Neural progenitor cell (in vitro differentiated cells): ENCODE measurements around the gene LPIN2. TPM values are rescaled to one million over a fixed set of nuclear protein-coding genes. Genes with fewer than 3 reads are reported as not detected.

Source experiments
- DNase-seq: peaks from one replicate; pipeline ENCODE4 v3.0.0-alpha.2; 2016; ENCODE audit warnings: low spot score
- H2AFZ ChIP-seq: fragments of 200-600 bp; sonication (generic); replicated peaks from 2 replicates; pipeline ENCODE4 v1.6.1; 2016; ENCODE audit warnings: antibody characterized with exemption
- H3F3A ChIP-seq: fragments of 200-600 bp; sonication (generic); 2 replicates; pipeline ENCODE4 v1.6.1; 2016; ENCODE audit warnings: antibody characterized with exemption, low read depth
- H3K27ac ChIP-seq: fragments of 200-600 bp; sonication (generic); 2 replicates; pipeline ENCODE4 v1.5.1; 2016; ENCODE audit warnings: mild to moderate bottlenecking
- H3K27me3 ChIP-seq: fragments of 200-600 bp; sonication (generic); 2 replicates; pipeline ENCODE4 v1.6.1; 2016; ENCODE audit warnings: mild to moderate bottlenecking, moderate library complexity
- H3K36me3 ChIP-seq: fragments of 200-600 bp; sonication (generic); 2 replicates; pipeline ENCODE4 v1.5.1; 2016
- H3K4me1 ChIP-seq: fragments of 200-600 bp; sonication (generic); 2 replicates; pipeline ENCODE4 v1.6.1; 2016; ENCODE audit warnings: mixed run types
- H3K4me2 ChIP-seq: fragments of 200-600 bp; sonication (generic); 2 replicates; pipeline ENCODE4 v1.6.1; 2016
- H3K4me3 ChIP-seq: fragments of 200-600 bp; sonication (generic); 2 replicates; pipeline ENCODE4 v1.5.1; 2016
- H3K79me2 ChIP-seq: fragments of 200-600 bp; sonication (generic); 2 replicates; pipeline ENCODE4 v1.6.1; 2016; ENCODE audit warnings: low read depth
- H3K9ac ChIP-seq: fragments of 200-600 bp; sonication (generic); 2 replicates; pipeline ENCODE4 v1.6.1; 2016
- H3K9me3 ChIP-seq: fragments of 200-600 bp; sonication (generic); 2 replicates; pipeline ENCODE4 v1.5.1; 2016; ENCODE audit warnings: low read depth
- H4K20me1 ChIP-seq: fragments of 200-600 bp; sonication (generic); 2 replicates; pipeline ENCODE4 v1.6.1; 2016; ENCODE audit warnings: low read depth
- H3K27ac Mint-ChIP-seq: 3 replicates; pipeline ENCODE4 v1.8.0; 2021; ENCODE audit warnings: mixed read lengths
- H3K27me3 Mint-ChIP-seq: 2 replicates; pipeline ENCODE4 v1.8.0; 2022; ENCODE audit warnings: low read depth, mild to moderate bottlenecking, inconsistent platforms, moderate library complexity, mixed read lengths; ENCODE audit not compliant: insufficient read depth
- H3K36me3 Mint-ChIP-seq: 3 replicates; pipeline ENCODE4 v1.8.0; 2021; ENCODE audit warnings: mixed read lengths
- H3K4me1 Mint-ChIP-seq: 3 replicates; pipeline ENCODE4 v1.8.0; 2021; ENCODE audit warnings: mixed read lengths
- H3K4me3 Mint-ChIP-seq: 3 replicates; pipeline ENCODE4 v1.8.0; 2021; ENCODE audit warnings: mild to moderate bottlenecking, moderate library complexity, mixed read lengths
- H3K9me3 Mint-ChIP-seq: 3 replicates; pipeline ENCODE4 v1.8.0; 2020; ENCODE audit warnings: mixed read lengths
- EZH2 ChIP-seq: fragments of 200-600 bp; sonication (generic); IDR thresholded peaks from 2 replicates; pipeline ENCODE4 v1.6.1; 2017; ENCODE audit warnings: antibody characterized with exemption, mild to moderate bottlenecking, moderate library complexity
- EZH2phosphoT487 ChIP-seq: fragments of 200-600 bp; sonication (generic); IDR thresholded peaks from 2 replicates; pipeline ENCODE4 v1.6.1; 2017; ENCODE audit warnings: antibody characterized with exemption
- total RNA-seq: library from RNA; depleted of rRNA; stranded (reverse); fragments of >200 nt; gene quantifications from 2 replicates; pipeline ENCODE4 v1.2.3, GENCODE V29; 2015; ENCODE audit warnings: low replicate concordance
- TF ChIP-seq, protein P1 (sequence below): fragments of 200-600 bp; sonication (generic); IDR thresholded peaks from 2 replicates; pipeline ENCODE4 v1.5.1; 2017; ENCODE audit warnings: antibody characterized with exemption, mild to moderate bottlenecking

The LPIN2 gene
- total RNA-seq, 1 donor from 2014 or later = 32.1 TPM

- H3K36me3 ChIP-seq = peaks cover 14% of the 10 kb centered on the region
Measured at GRCh38 chr18:2997846-2998564, 14.9 kb downstream of the LPIN2 start.

DNA sequence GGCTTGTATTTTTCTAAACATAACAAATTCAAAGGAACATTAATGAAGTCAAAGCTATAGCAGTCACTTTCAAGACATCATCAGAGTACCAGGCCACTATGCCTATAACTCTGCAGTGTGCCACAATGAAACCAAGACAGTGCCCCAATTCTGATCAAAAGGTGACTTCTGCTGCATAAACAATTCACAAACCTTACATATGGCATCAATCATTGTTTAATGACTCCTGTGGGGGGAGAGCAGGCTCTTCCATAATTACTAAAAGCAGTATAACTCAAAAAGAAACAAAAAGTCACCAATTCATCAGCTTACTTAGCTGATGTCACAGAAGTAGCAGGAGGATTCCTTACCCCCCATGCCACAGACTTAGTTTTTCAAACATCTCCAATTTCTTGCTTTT is 15.5 kb downstream of the LPIN2 start:
- H3K4me1 Mint-ChIP-seq = peaks cover 22% of the 10 kb centered on the region
- Histone ChIP-seq H2AFZ (no peak overlapping the region), H3K79me2 (peaks cover 84% of the 10 kb centered on the region), H3K27ac (no peak overlapping the region), H3K4me1 (peaks cover 10% of the 10 kb centered on the region), H3K4me3 (no peak overlapping the region), H3K27me3 (no peaks in the 10 kb centered on the region), H3K4me2 (no peak overlapping the region), H3F3A (peaks cover 23% of the 10 kb centered on the region), H4K20me1 (peaks cover 35% of the 10 kb centered on the region), H3K9me3 (peaks cover 8% of the 10 kb centered on the region), H3K9ac (no peak overlapping the region), H3K36me3 (peaks cover 13% of the 10 kb centered on the region)
- DNase-seq = no peak
- TF ChIP-seq EZH2phosphoT487 = no peak
- TF ChIP-seq EZH2 = no peak
- TF ChIP-seq, protein P1, sequence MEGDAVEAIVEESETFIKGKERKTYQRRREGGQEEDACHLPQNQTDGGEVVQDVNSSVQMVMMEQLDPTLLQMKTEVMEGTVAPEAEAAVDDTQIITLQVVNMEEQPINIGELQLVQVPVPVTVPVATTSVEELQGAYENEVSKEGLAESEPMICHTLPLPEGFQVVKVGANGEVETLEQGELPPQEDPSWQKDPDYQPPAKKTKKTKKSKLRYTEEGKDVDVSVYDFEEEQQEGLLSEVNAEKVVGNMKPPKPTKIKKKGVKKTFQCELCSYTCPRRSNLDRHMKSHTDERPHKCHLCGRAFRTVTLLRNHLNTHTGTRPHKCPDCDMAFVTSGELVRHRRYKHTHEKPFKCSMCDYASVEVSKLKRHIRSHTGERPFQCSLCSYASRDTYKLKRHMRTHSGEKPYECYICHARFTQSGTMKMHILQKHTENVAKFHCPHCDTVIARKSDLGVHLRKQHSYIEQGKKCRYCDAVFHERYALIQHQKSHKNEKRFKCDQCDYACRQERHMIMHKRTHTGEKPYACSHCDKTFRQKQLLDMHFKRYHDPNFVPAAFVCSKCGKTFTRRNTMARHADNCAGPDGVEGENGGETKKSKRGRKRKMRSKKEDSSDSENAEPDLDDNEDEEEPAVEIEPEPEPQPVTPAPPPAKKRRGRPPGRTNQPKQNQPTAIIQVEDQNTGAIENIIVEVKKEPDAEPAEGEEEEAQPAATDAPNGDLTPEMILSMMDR = no peak
- no peak overlapping the region for H3K4me3 Mint-ChIP-seq
- H3K9me3 Mint-ChIP-seq = peaks cover 29% of the 10 kb centered on the region
- H3K27me3 Mint-ChIP-seq = peaks cover 2% of the 10 kb centered on the region
- H3K27ac Mint-ChIP-seq = no peak overlapping the region
- peaks cover 32% of the 10 kb centered on the region for H3K36me3 Mint-ChIP-seq

More at GRCh38 chr18:2997846-2998564, 14.9 kb downstream of the LPIN2 start:
- H3K9me3 ChIP-seq = peaks cover 8% of the 10 kb centered on the region
- H3K4me3 ChIP-seq = no peak overlapping the region
- peaks cover 10% of the 10 kb centered on the region for H3K4me1 ChIP-seq
- Mint-ChIP-seq H3K36me3 (peaks cover 36% of the 10 kb centered on the region), H3K9me3 (peaks cover 29% of the 10 kb centered on the region), H3K27ac (peak overlapping the region; percentile 17), H3K4me3 (no peak overlapping the region), H3K4me1 (peaks cover 22% of the 10 kb centered on the region), H3K27me3 (peaks cover 2% of the 10 kb centered on the region)
- no peak for DNase-seq
- peaks cover 87% of the 10 kb centered on the region for H3K79me2 ChIP-seq
- no peak overlapping the region for H3K9ac ChIP-seq
- no peaks in the 10 kb centered on the region for H3K27me3 ChIP-seq
- H3K4me2 ChIP-seq = no peak overlapping the region
- TF ChIP-seq EZH2 (no peak), EZH2phosphoT487 (no peak)
- TF ChIP-seq, protein P1 = no peak
- H2AFZ ChIP-seq = no peak overlapping the region
- peak overlapping the region; percentile 42 for H3K27ac ChIP-seq
- peaks cover 23% of the 10 kb centered on the region for H3F3A ChIP-seq
- H4K20me1 ChIP-seq = peaks cover 35% of the 10 kb centered on the region

GRCh38 chr18:2994603-2995432 is 18.1 kb downstream of the LPIN2 start:
- Mint-ChIP-seq H3K27ac (no peak overlapping the region), H3K4me1 (peaks cover 22% of the 10 kb centered on the region), H3K36me3 (peaks cover 29% of the 10 kb centered on the region), H3K9me3 (peaks cover 24% of the 10 kb centered on the region), H3K4me3 (no peak overlapping the region), H3K27me3 (peaks cover 2% of the 10 kb centered on the region)
- H2AFZ ChIP-seq = no peak overlapping the region
- no peaks in the 10 kb centered on the region for H3K27me3 ChIP-seq
- no peak for TF ChIP-seq EZH2phosphoT487
- TF ChIP-seq, protein P1 = peak; percentile 16
- TF ChIP-seq EZH2 = no peak
- H3K4me3 ChIP-seq = no peak overlapping the region
- peaks cover 18% of the 10 kb centered on the region for H3F3A ChIP-seq
- no peaks in the 10 kb centered on the region for H3K9me3 ChIP-seq
- DNase-seq = no peak
- H3K36me3 ChIP-seq = no peaks in the 10 kb centered on the region
- H4K20me1 ChIP-seq = peaks cover 35% of the 10 kb centered on the region
- no peak overlapping the region for H3K4me2 ChIP-seq
- H3K9ac ChIP-seq = no peak overlapping the region
- peaks cover 85% of the 10 kb centered on the region for H3K79me2 ChIP-seq
- H3K27ac ChIP-seq = no peak overlapping the region
- peaks cover 10% of the 10 kb centered on the region for H3K4me1 ChIP-seq
